ENCODE measurements around the gene SNX25. TPM values are rescaled to one million over a fixed set of nuclear protein-coding genes. Genes with fewer than 3 reads are reported as not detected.

SNX25 gene
- total and polyA plus RNA-seq, 7 donors: 5.3 to 13.0 (median 9.8) TPM

DNA sequence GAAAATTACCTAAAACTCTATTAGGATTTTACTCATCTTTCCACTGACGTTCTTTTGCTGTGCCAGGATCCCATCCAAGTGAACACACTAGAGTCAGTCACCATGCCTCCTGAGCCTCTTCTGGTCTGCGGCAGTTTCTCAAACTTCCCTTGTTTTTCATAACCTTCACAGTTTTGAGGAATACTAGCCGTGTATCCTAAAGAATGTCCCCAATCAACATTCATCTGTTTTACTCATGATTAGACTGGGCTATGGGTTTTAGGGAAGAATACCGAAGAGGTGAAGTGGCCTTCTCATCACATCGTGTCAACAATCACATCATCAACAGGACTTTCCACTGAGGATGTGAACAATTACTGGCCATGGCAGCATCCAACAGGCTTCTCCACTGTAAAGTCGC is 181.5 kb downstream of the SNX25 start:
- no peak for ATAC-seq
- 92 to 95% (median 92%) methylated on average over 6 of the region's 6 CpGs for WGBS, 3 donors
- H3K4me3 ChIP-seq: no peak overlapping the region
- H3K4me1 ChIP-seq: no peaks in the 10 kb centered on the region
- TF ChIP-seq, protein P1, sequence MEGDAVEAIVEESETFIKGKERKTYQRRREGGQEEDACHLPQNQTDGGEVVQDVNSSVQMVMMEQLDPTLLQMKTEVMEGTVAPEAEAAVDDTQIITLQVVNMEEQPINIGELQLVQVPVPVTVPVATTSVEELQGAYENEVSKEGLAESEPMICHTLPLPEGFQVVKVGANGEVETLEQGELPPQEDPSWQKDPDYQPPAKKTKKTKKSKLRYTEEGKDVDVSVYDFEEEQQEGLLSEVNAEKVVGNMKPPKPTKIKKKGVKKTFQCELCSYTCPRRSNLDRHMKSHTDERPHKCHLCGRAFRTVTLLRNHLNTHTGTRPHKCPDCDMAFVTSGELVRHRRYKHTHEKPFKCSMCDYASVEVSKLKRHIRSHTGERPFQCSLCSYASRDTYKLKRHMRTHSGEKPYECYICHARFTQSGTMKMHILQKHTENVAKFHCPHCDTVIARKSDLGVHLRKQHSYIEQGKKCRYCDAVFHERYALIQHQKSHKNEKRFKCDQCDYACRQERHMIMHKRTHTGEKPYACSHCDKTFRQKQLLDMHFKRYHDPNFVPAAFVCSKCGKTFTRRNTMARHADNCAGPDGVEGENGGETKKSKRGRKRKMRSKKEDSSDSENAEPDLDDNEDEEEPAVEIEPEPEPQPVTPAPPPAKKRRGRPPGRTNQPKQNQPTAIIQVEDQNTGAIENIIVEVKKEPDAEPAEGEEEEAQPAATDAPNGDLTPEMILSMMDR (IDR thresholded peaks at IDR 0.05): no peak
- no peaks in the 10 kb centered on the region for H3K36me3 ChIP-seq (ENCODE audit: insufficient read depth in 1 of 2, low read depth in 1 of 2)
- no peak for DNase-seq
- no peak overlapping the region for H3K27ac ChIP-seq
- intact Hi-C loops (cut with DNase I): loop anchor here (10.0 kb wide), 3 partner anchors 186 to 736 kb away; partner anchors contain the start of genes CFAP97 (in 1 of the 2) and SNX25 (in 1 of the 2)
- no peaks in the 10 kb centered on the region for H3K27me3 ChIP-seq (ENCODE audit: insufficient read depth in 3 of 3, low read length in 2 of 3)
- no peaks in the 10 kb centered on the region for H3K9me3 ChIP-seq

DNA sequence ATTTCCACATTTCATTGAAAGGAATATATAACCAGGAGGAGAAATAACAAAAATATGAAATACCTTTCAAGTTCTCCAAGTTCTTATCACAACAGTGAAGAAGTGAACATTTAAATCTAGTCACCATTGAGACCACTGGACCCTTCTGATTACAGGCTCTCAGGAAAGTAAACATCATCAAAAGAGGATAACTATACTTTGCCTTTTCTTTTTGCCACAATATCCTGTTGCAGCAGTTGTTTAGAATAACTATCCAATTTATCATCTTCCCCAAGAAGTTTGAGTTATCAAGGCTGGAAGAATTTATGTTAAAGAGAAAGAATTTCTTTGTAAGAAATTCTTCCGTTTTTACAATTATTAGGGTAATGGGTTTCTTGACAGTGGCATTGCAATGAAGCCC is 182.8 kb downstream of the SNX25 start:
- Histone ChIP-seq H3K27ac (no peak overlapping the region), H3K36me3 (ENCODE audit: insufficient read depth in 1 of 2, low read depth in 1 of 2) (no peaks in the 10 kb centered on the region), H3K27me3 (ENCODE audit: insufficient read depth in 3 of 3, low read length in 2 of 3) (no peaks in the 10 kb centered on the region), H3K4me3 (no peak overlapping the region), H3K4me1 (no peaks in the 10 kb centered on the region), H3K9me3 (no peaks in the 10 kb centered on the region)
- TF ChIP-seq, protein P1 (IDR thresholded peaks at IDR 0.05): no peak
- DNase-seq (no peak), ATAC-seq (no peak)
- intact Hi-C loops (cut with DNase I): loop anchor here (10.0 kb wide), 3 partner anchors 187 to 737 kb away; partner anchors contain the start of genes CFAP97 (in 1 of the 2) and SNX25 (in 1 of the 2)
- 91 to 98% (median 96%) methylated on average over 1 of the region's 1 CpG for WGBS, 3 donors

DNA sequence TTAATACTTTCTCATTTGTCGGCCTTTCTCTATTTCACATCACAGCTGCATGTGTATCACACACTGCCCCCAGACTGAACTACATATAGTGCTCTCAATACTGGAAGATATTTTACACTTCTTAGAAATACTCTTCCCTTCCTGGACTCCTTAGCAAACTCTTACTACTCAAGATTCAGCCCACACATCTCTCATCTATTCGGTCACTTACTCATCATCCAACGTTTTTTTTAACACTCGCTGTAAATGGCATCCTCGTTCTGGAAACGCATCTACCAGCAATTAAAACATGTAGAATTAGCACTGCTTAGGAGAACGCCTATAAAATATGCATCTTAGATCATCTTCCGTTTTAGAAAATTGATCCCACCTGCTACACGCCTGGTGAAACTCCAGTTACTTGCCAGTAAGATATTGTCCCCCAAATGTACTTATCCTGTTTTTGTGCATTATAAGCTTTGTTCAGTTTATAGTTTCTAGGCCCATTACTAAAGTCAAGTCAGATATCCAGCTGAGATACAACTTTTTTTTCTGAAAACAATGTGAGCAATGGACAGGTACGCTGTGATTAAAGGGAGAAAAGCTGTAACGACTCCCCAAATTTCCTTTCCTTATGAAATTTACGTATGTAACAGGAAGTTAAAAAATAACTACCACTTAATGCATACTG is 185.3 kb downstream of the SNX25 start:
- Histone ChIP-seq H3K36me3 (ENCODE audit: insufficient read depth in 1 of 2, low read depth in 1 of 2) (peaks cover 0 to 17% of the 10 kb centered on the region in 2 donors), H3K4me3 (peak overlapping the region; percentile 84), H3K9me3 (no peaks in the 10 kb centered on the region), H3K27me3 (ENCODE audit: insufficient read depth in 3 of 3, low read length in 2 of 3) (no peaks in the 10 kb centered on the region), H3K27ac (peak overlapping the region; percentile 100), H3K4me1 (peaks cover 15% of the 10 kb centered on the region)
- ATAC-seq: no peak
- TF ChIP-seq, protein P1 (IDR thresholded peaks at IDR 0.05): no peak
- WGBS, 3 donors: 29 to 46% (median 31%) methylated on average over 12 of the region's 12 CpGs
- intact Hi-C loops (cut with DNase I): loop anchor here (5.0 to 10.0 kb wide), 5 partner anchors 190 to 740 kb away; partner anchors contain the start of genes CFAP97 (in 1 of the 2), SLC25A4 (in 1 of the 2) and SNX25 (in 1 of the 2)
- no peak for DNase-seq

DNA sequence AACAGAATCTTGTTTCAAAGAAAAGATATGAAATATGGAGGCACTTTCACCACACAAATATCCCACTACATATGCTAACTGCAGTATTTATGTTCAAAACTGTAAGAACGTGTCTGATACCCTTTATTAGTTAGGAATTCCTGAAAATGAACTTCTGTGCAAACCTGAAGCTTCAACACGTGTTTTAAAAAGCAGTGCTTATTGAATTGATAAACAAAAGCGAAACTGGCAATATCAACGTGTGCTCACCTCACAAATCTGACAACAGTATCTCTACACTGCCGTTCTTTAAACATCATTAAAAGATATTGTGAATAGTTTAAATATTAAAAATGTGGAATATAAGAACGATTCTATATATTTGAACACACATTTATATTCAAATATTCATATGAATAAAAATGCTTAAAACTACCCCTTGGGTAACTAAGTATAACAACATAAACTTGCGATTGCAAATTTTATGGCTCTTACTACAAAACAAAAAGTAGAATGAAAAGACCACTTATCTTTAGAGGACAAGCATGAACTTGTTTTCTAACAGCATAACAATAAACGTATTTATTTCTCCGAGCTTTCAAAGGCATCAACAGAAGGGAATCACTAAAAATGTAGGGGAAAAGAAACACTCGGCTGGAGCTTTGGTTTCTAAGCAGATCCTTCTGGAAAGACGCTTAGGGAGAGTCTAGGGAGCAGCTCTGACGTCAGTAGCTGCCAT is 186.0 kb downstream of the SNX25 start, which contains the start of gene LRP2BP:
LRP2BP (minus strand) TSS at position 687 of the 718 bp plus-strand sequence. CDS start 17,738 bp downstream, outside the sequence.
- Histone ChIP-seq H3K9me3 (no peaks in the 10 kb centered on the region), H3K4me1 (peaks cover 15% of the 10 kb centered on the region), H3K27ac (peak within 1 kb of the TSS; percentile 100), H3K36me3 (ENCODE audit: insufficient read depth in 1 of 2, low read depth in 1 of 2) (peaks cover 0 to 23% of the 10 kb centered on the region in 2 donors), H3K4me3 (peak within 1 kb of the TSS; percentile 84), H3K27me3 (ENCODE audit: insufficient read depth in 3 of 3, low read length in 2 of 3) (no peaks in the 10 kb centered on the region)
- intact Hi-C loops (cut with DNase I): loop anchor here (5.0 to 10.0 kb wide), 5 partner anchors 191 to 741 kb away; partner anchors contain the start of genes CFAP97 (in 1 of the 2), SLC25A4 (in 1 of the 2) and SNX25 (in 1 of the 2)
- ATAC-seq (no peak), DNase-seq (no peak)
- TF ChIP-seq, protein P1 (IDR thresholded peaks at IDR 0.05): no peak
- 4 to 8% (median 5%) methylated on average over 12 of the region's 12 CpGs for WGBS, 3 donors

Measured in psoas muscle (tissue), 8 donors.